Metanephros (tissue), 1 donor: ENCODE results near the gene COL6A1. TPM values are rescaled to one million over a fixed set of nuclear protein-coding genes. Genes with fewer than 3 reads are reported as not detected.

ENCODE experiments used
- total RNA-seq: library from RNA; depleted of rRNA; stranded (reverse); fragments of >200 nt; gene quantifications from one replicate; pipeline ENCODE4 v1.2.3, GENCODE V29; 2014

Gene COL6A1
- 572 TPM for total RNA-seq

GRCh38 chr21:45981151-45982091 is at the start of gene COL6A1:
TSS of gene COL6A1 (plus strand) at chr21:45981770. CDS start at chr21:45981851, 81 bp downstream.

Other genes with a start within 250 kb of the COL6A1 start
- 515 TPM for gene COL6A2, start 116.3 kb downstream of the COL6A1 start, total RNA-seq
- gene FTCD, start 173.8 kb downstream of the COL6A1 start, total RNA-seq = 23.6 TPM
- 12.6 TPM for gene SPATC1L, start 202.7 kb downstream of the COL6A1 start, total RNA-seq
- 34.7 TPM for gene LSS, start 247.0 kb downstream of the COL6A1 start, total RNA-seq